Hematopoietic multipotent progenitor cell treated with erythropoietin and hydrocortisone succinate and interleukin-3 and kit ligand, for 15 days (in vitro differentiated cells): Measurements from ENCODE around the gene A4GNT.

Experiments
- DNase-seq: peaks from one replicate; pipeline ENCODE4 v3.0.0-alpha.2; 2015; ENCODE audit warnings: low spot score

The A4GNT gene

GRCh38 chr3:138078901-138079344 is 53.3 kb downstream of the A4GNT start:
- DNase-seq = no peak

GRCh38 chr3:138078096-138078495 is 54.1 kb downstream of the A4GNT start:
- DNase-seq = no peak
